BE2C (cell line): ENCODE data around the gene PDE8A.

Source experiments
- DNase-seq: peaks from one replicate; pipeline ENCODE4 v3.0.0-alpha.2; 2020
- H3K27me3 ChIP-seq: fragments of 250-450 bp; sonication (Bioruptor Pico); 2 replicates; pipeline ENCODE4 v1.5.1; 2020; ENCODE audit warnings: mild to moderate bottlenecking
- H3K36me3 ChIP-seq: fragments of 250-450 bp; sonication (Bioruptor Pico); 2 replicates; pipeline ENCODE4 v1.5.1; 2020; ENCODE audit warnings: mild to moderate bottlenecking
- H3K4me1 ChIP-seq: fragments of 250-450 bp; sonication (Bioruptor Pico); 2 replicates; pipeline ENCODE4 v1.5.1; 2020
- H3K4me3 ChIP-seq: 2 replicates; pipeline ENCODE4 v1.5.1; 2011; ENCODE audit warnings: low read depth, low read length
- H3K9me3 ChIP-seq: fragments of 250-450 bp; sonication (Bioruptor Pico); 2 replicates; pipeline ENCODE4 v1.5.1; 2020
- TF ChIP-seq, protein P1 (sequence below): IDR thresholded peaks from 2 replicates; pipeline ENCODE4 v1.5.1; 2012; ENCODE audit warnings: mild to moderate bottlenecking, low read depth, low read length

PDE8A gene

DNA sequence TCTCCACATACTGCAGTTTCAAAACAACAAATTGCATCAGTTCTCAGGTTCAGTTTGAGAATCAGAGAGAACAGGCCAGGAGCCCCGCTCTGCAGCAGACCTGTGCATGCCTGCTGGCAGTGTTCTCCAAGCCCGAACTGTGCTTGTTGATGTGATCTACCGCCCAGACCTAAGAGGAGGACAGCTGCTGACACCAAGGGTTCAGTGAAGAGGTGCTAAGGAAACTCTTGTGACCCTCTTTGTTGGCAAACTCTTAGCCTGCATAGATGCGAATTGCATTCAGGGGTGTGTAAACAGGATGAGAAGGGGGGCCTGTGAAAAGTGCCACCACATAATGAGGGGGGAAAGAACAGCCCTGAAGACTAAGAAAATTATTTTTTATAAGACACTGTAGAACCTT, 89.8 kb downstream of the PDE8A start:
- DNase-seq = no peak

DNA sequence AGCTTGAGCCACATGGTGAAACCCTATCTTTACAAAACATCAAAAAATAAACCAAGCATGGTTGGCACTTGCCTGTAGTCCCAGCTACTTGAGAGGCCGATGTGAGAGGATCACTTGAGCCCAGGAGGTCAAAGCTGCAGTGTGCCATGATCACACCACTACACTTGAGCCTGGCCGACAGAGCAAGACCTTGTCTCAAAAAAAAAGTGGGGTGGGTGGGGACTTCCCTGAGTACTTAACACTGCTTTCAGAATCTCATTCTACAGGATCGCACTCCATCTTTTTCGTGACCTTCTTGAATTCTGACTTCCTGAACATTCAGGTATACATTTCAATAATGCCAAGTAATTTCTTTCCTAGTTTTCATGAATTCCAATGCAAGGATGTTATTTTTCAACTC, 91.3 kb downstream of the PDE8A start:
- H3K4me3 ChIP-seq = no peak overlapping the region
- no peaks in the 10 kb centered on the region; the same call in 1 of the 2 replicates for H3K9me3 ChIP-seq
- no peaks in the 10 kb centered on the region; the same call in 1 of the 2 replicates for H3K36me3 ChIP-seq
- no peaks in the 10 kb centered on the region for H3K27me3 ChIP-seq
- TF ChIP-seq, protein P1, sequence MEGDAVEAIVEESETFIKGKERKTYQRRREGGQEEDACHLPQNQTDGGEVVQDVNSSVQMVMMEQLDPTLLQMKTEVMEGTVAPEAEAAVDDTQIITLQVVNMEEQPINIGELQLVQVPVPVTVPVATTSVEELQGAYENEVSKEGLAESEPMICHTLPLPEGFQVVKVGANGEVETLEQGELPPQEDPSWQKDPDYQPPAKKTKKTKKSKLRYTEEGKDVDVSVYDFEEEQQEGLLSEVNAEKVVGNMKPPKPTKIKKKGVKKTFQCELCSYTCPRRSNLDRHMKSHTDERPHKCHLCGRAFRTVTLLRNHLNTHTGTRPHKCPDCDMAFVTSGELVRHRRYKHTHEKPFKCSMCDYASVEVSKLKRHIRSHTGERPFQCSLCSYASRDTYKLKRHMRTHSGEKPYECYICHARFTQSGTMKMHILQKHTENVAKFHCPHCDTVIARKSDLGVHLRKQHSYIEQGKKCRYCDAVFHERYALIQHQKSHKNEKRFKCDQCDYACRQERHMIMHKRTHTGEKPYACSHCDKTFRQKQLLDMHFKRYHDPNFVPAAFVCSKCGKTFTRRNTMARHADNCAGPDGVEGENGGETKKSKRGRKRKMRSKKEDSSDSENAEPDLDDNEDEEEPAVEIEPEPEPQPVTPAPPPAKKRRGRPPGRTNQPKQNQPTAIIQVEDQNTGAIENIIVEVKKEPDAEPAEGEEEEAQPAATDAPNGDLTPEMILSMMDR = no peak
- no peaks in the 10 kb centered on the region for H3K4me1 ChIP-seq
- DNase-seq = no peak

More for the DNA sequence above, 89.8 kb downstream of the PDE8A start:
- H3K4me1 ChIP-seq = no peaks in the 10 kb centered on the region
- no peaks in the 10 kb centered on the region; the same call in 1 of the 2 replicates for H3K9me3 ChIP-seq
- no peaks in the 10 kb centered on the region for H3K27me3 ChIP-seq
- no peak overlapping the region for H3K4me3 ChIP-seq
- TF ChIP-seq, protein P1 = no peak
- no peaks in the 10 kb centered on the region; the same call in 1 of the 2 replicates for H3K36me3 ChIP-seq

GRCh38 chr15:85073556-85074194, 92.0 kb downstream of the PDE8A start:
- H3K27me3 ChIP-seq = no peaks in the 10 kb centered on the region
- no peak for DNase-seq
- TF ChIP-seq, protein P1 = no peak
- no peaks in the 10 kb centered on the region for H3K4me1 ChIP-seq
- no peak overlapping the region for H3K4me3 ChIP-seq
- H3K9me3 ChIP-seq = no peaks in the 10 kb centered on the region; the same call in 1 of the 2 replicates
- H3K36me3 ChIP-seq = no peaks in the 10 kb centered on the region; the same call in 1 of the 2 replicates

DNA sequence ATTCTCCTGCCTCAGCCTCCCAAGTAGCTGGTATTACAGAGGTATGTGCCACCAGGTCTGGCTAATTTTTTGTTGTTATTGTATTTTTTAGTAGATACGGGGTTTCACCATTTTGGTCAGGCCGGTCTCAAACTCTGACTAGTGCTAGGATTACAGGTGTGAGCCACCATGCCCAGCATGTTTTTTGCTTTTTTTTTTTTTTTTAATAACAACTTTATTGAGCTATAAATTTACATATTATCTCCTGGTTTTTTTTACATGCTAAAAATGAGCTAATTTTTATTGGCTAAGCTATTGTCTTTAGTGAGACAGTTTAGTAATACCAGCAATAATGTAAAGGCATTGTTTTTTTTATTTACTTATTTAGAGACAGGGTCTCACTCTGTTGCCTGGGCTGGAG, 105.2 kb downstream of the PDE8A start:
- H3K27me3 ChIP-seq = no peaks in the 10 kb centered on the region
- H3K4me3 ChIP-seq = no peak overlapping the region
- H3K4me1 ChIP-seq = no peaks in the 10 kb centered on the region; the same call in 1 of the 2 replicates
- H3K36me3 ChIP-seq = peaks cover 4% of the 10 kb centered on the region
- H3K9me3 ChIP-seq = no peaks in the 10 kb centered on the region
- TF ChIP-seq, protein P1 = no peak
- DNase-seq = no peak

- H3K9me3 ChIP-seq = no peaks in the 10 kb centered on the region
- H3K4me1 ChIP-seq = no peaks in the 10 kb centered on the region; the same call in 1 of the 2 replicates
- H3K4me3 ChIP-seq = no peak overlapping the region
- no peak for DNase-seq
- no peaks in the 10 kb centered on the region for H3K27me3 ChIP-seq
- peaks cover 7% of the 10 kb centered on the region for H3K36me3 ChIP-seq
- TF ChIP-seq, protein P1 = no peak
Measured at GRCh38 chr15:85088300-85088699, 106.6 kb downstream of the PDE8A start.

GRCh38 chr15:85089929-85090597, 108.4 kb downstream of the PDE8A start:
- Histone ChIP-seq H3K4me1 (no peaks in the 10 kb centered on the region; the same call in 1 of the 2 replicates), H3K9me3 (no peaks in the 10 kb centered on the region), H3K27me3 (no peaks in the 10 kb centered on the region), H3K4me3 (no peak overlapping the region), H3K36me3 (peaks cover 7% of the 10 kb centered on the region)
- TF ChIP-seq, protein P1 = no peak
- DNase-seq = no peak
